ENCODE measurements around the gene MYO10. TPM values are rescaled to one million over a fixed set of nuclear protein-coding genes. Genes with fewer than 3 reads are reported as not detected.
A peak's percentile ranks its signal among the peaks of the same experiment; 100 is the strongest.

Gene MYO10
- total RNA-seq, 3 donors from 2014 or later = 8.6 to 22.6 (median 21.2) TPM

- intact Hi-C loops (cut with DNase I; ENCODE audit: low total_unique reads) = no loop called here
- H3K27ac ChIP-seq = no peak overlapping the region
- no peaks in the 10 kb centered on the region for H3K36me3 ChIP-seq
- H3K4me1 ChIP-seq = no peaks in the 10 kb centered on the region
- TF ChIP-seq CTCF (IDR thresholded peaks at IDR 0.05) (no peak), POLR2AphosphoS5 (IDR thresholded peaks at IDR 0.05) (no peak), POLR2A (IDR thresholded peaks at IDR 0.05) (no peak)
- DNase-seq (ENCODE audit: low spot score in 2 of 2) = no peak
- no peaks in the 10 kb centered on the region for H3K9me3 ChIP-seq
- no peaks in the 10 kb centered on the region for H3K27me3 ChIP-seq
- H3K4me3 ChIP-seq = no peak overlapping the region
Observed at GRCh38 chr5:16781828-16782626, 154.1 kb downstream of the MYO10 start.

- Histone ChIP-seq H3K4me3 (no peak overlapping the region), H3K27me3 (no peaks in the 10 kb centered on the region), H3K36me3 (no peaks in the 10 kb centered on the region), H3K27ac (no peak overlapping the region), H3K9me3 (no peaks in the 10 kb centered on the region), H3K4me1 (no peaks in the 10 kb centered on the region)
- intact Hi-C loops (cut with DNase I; ENCODE audit: low total_unique reads) = no loop called here
- no peak for DNase-seq (ENCODE audit: low spot score in 2 of 2)
- TF ChIP-seq POLR2AphosphoS5 (IDR thresholded peaks at IDR 0.05) = no peak
- TF ChIP-seq CTCF (IDR thresholded peaks at IDR 0.05) = no peak
- TF ChIP-seq POLR2A (IDR thresholded peaks at IDR 0.05) = no peak
Observed at GRCh38 chr5:16780325-16780724, 155.8 kb downstream of the MYO10 start.

GRCh38 chr5:16777432-16777831 lies 158.7 kb downstream of the MYO10 start:
- TF ChIP-seq POLR2AphosphoS5 (IDR thresholded peaks at IDR 0.05) = no peak
- TF ChIP-seq CTCF (IDR thresholded peaks at IDR 0.05) = no peak
- no peak for TF ChIP-seq POLR2A (IDR thresholded peaks at IDR 0.05)
- no peak overlapping the region for H3K27ac ChIP-seq
- no peaks in the 10 kb centered on the region for H3K36me3 ChIP-seq
- intact Hi-C loops (cut with DNase I; ENCODE audit: low total_unique reads) = no loop called here
- no peaks in the 10 kb centered on the region for H3K9me3 ChIP-seq
- H3K4me3 ChIP-seq = no peak overlapping the region
- H3K27me3 ChIP-seq = no peaks in the 10 kb centered on the region
- no peak for DNase-seq (ENCODE audit: low spot score in 2 of 2)
- no peaks in the 10 kb centered on the region for H3K4me1 ChIP-seq

- Histone ChIP-seq H3K27me3 (no peaks in the 10 kb centered on the region), H3K27ac (no peak overlapping the region), H3K9me3 (no peaks in the 10 kb centered on the region), H3K4me3 (no peak overlapping the region), H3K36me3 (no peaks in the 10 kb centered on the region), H3K4me1 (no peaks in the 10 kb centered on the region)
- peak; percentile 64 to 65 for DNase-seq (ENCODE audit: low spot score in 2 of 2)
- intact Hi-C loops (cut with DNase I; ENCODE audit: low total_unique reads) = no loop called here
- TF ChIP-seq POLR2AphosphoS5 (IDR thresholded peaks at IDR 0.05) = no peak
- peak in 2 of 3 donors; percentile 53 to 58 for TF ChIP-seq CTCF (IDR thresholded peaks at IDR 0.05)
Observed at GRCh38 chr5:16776611-16777251, 159.4 kb downstream of the MYO10 start.

GRCh38 chr5:16774806-16775205 lies 161.3 kb downstream of the MYO10 start:
- intact Hi-C loops (cut with DNase I; ENCODE audit: low total_unique reads) = no loop called here
- no peaks in the 10 kb centered on the region for H3K36me3 ChIP-seq
- H3K4me3 ChIP-seq = no peak overlapping the region
- H3K27me3 ChIP-seq = no peaks in the 10 kb centered on the region
- no peaks in the 10 kb centered on the region for H3K9me3 ChIP-seq
- no peaks in the 10 kb centered on the region for H3K4me1 ChIP-seq
- TF ChIP-seq CTCF (IDR thresholded peaks at IDR 0.05) (no peak), POLR2A (IDR thresholded peaks at IDR 0.05) (no peak), POLR2AphosphoS5 (IDR thresholded peaks at IDR 0.05) (no peak)
- no peak for DNase-seq (ENCODE audit: low spot score in 2 of 2)
- H3K27ac ChIP-seq = no peak overlapping the region

Measured in breast epithelium (tissue), 4 donors.